Measurements from ENCODE around the gene GOSR2. TPM values are rescaled to one million over a fixed set of nuclear protein-coding genes. Genes with fewer than 3 reads are reported as not detected.
"Not testable (repeated sequence)": the region's sequence is repeated elsewhere in the genome, so short reads cannot be mapped to it uniquely, and the experiment has no call there.

The GOSR2 gene
- total RNA-seq, 1 experiment from 2014 or later: 52.9 TPM

DNA sequence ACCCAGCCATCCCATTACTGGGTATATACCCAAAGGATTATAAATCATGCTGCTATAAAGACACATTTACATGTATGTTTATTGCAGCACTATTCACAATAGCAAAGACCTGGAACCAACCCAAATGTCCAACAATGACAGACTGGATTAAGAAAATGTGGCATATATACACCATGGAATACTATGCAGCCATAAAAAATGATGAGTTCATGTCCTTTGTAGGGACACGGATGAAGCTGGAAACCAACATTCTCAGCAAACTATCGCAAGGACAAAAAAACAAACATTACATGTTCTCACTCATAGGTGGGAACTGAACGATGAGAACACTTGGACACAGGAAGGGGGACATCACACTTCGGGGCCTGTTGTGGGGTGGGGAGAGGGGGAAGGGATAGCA lies 998 bp upstream of the GOSR2 start:
- H3K36me3 ChIP-seq (ENCODE audit: control insufficient read depth in 1 of 2, insufficient read depth in 2 of 2, low read length in 2 of 2); H3K9ac ChIP-seq (ENCODE audit: low read length); H3K9me2 ChIP-seq (ENCODE audit: insufficient read depth); RAD21 ChIA-PET (ENCODE audit: low non-redundant PET in 1 of 2, low total read pairs in 2 of 2, uncharacterized antibody in 2 of 2, unreplicated experiment in 2 of 2); BruUV-seq (replicated peaks); CTCF ChIA-PET; ATAC-seq; H3K9me3 ChIP-seq (ENCODE audit: control insufficient read depth in 1 of 2, insufficient read depth in 1 of 2, low read depth in 1 of 2, low read length in 2 of 2); POLR2A ChIA-PET; H4K20me1 ChIP-seq (ENCODE audit: insufficient read depth); H3K27ac ChIP-seq (ENCODE audit: low read depth, low read length); H3K27me3 ChIP-seq (ENCODE audit: insufficient read depth, low read length); H2AFZ ChIP-seq (ENCODE audit: low read depth, low read length, poor library complexity, severe bottlenecking); DNase-seq (ENCODE audit: low read depth, low spot score): not testable (repeated sequence)
- peak overlapping the region; percentile 91 to 99 for H3K4me3 ChIP-seq (replicated peaks in 1 of 2; ENCODE audit: low read depth in 1 of 2, low read length in 2 of 2)
- intact Hi-C loops (cut with micrococcal nuclease): loop anchor here (2.0 to 10.0 kb wide), 2 partner anchors 23 to 137 kb away; no protein-coding TSS in a partner anchor
- peaks cover 45% of the 10 kb centered on the region for H3K79me2 ChIP-seq (ENCODE audit: insufficient read depth, low read length)
- peaks cover 7 to 10% of the 10 kb centered on the region in 2 experiments for H3K4me1 ChIP-seq (ENCODE audit: control insufficient read depth in 1 of 2, insufficient read depth in 2 of 2, low read length in 2 of 2)
- H3K4me2 ChIP-seq (ENCODE audit: low read length): peak overlapping the region; percentile 78

GRCh38 chr17:46922487-46922803 lies 515 bp upstream of the GOSR2 start:
- peaks cover 49% of the 10 kb centered on the region for H3K79me2 ChIP-seq (ENCODE audit: insufficient read depth, low read length)
- H3K9ac ChIP-seq (ENCODE audit: low read length): peak overlapping the region; percentile 95
- ATAC-seq (peak; percentile 33), DNase-seq (ENCODE audit: low read depth, low spot score) (no peak)
- TSS peak; percentile 75 for BruUV-seq (replicated peaks)
- H3K27me3 ChIP-seq (ENCODE audit: insufficient read depth, low read length): no peaks in the 10 kb centered on the region
- H2AFZ ChIP-seq (ENCODE audit: low read depth, low read length, poor library complexity, severe bottlenecking): peak overlapping the region; percentile 86
- H3K4me3 ChIP-seq (replicated peaks in 1 of 2; ENCODE audit: low read depth in 1 of 2, low read length in 2 of 2): peak overlapping the region; percentile 91 to 99
- H3K4me1 ChIP-seq (ENCODE audit: control insufficient read depth in 1 of 2, insufficient read depth in 2 of 2, low read length in 2 of 2): peaks cover 7 to 10% of the 10 kb centered on the region in 2 experiments
- intact Hi-C loops (cut with micrococcal nuclease): loop anchor here (2.0 to 10.0 kb wide), 2 partner anchors 24 to 138 kb away; no protein-coding TSS in a partner anchor
- TF ChIP-seq JUND (IDR thresholded peaks at IDR 0.05) (no peak), YY1 (IDR thresholded peaks at IDR 0.05; ENCODE audit: extremely low read depth, insufficient replicate concordance, low read depth, low read length) (no peak), CTCF (IDR thresholded peaks at IDR 0.05 in 2 of 3, conservative IDR thresholded peaks at IDR 0.05 in 1 of 3; ENCODE audit: borderline replicate concordance in 1 of 3, insufficient read depth in 1 of 3, low read depth in 2 of 3, low read length in 2 of 3) (no peak), ELF1 (IDR thresholded peaks at IDR 0.05; ENCODE audit: borderline replicate concordance, low read depth) (no peak), TCF7L2 (IDR thresholded peaks at IDR 0.05; ENCODE audit: borderline replicate concordance, extremely low read depth, insufficient read depth, insufficient read length) (no peak)
- TF ChIP-seq, protein P1, sequence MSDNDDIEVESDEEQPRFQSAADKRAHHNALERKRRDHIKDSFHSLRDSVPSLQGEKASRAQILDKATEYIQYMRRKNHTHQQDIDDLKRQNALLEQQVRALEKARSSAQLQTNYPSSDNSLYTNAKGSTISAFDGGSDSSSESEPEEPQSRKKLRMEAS (IDR thresholded peaks at IDR 0.05): no peak
- H3K9me2 ChIP-seq (ENCODE audit: insufficient read depth): no peaks in the 10 kb centered on the region
- H4K20me1 ChIP-seq (ENCODE audit: insufficient read depth): no peaks in the 10 kb centered on the region
- no peaks in the 10 kb centered on the region for H3K9me3 ChIP-seq (ENCODE audit: control insufficient read depth in 1 of 2, insufficient read depth in 1 of 2, low read depth in 1 of 2, low read length in 2 of 2)
- ChIA-PET CTCF (no interaction called here), RAD21 (ENCODE audit: low non-redundant PET in 1 of 2, low total read pairs in 2 of 2, uncharacterized antibody in 2 of 2, unreplicated experiment in 2 of 2) (no interaction called here), POLR2A (no interaction called here)
- no peaks in the 10 kb centered on the region; a peak in 1 of 4 replicates for H3K36me3 ChIP-seq (ENCODE audit: control insufficient read depth in 1 of 2, insufficient read depth in 2 of 2, low read length in 2 of 2)
- peak overlapping the region; percentile 78 for H3K4me2 ChIP-seq (ENCODE audit: low read length)
- H3K27ac ChIP-seq (ENCODE audit: low read depth, low read length): peak overlapping the region; percentile 80

Measured in HCT116 (cell line).